GM12873 (cell line): ENCODE results near the gene ANKRD13B.

ENCODE experiments used
- TF ChIP-seq, protein P1 (sequence below): IDR thresholded peaks from 2 replicates; pipeline ENCODE4 v1.5.1; 2012; ENCODE audit warnings: low read depth, mild to moderate bottlenecking, moderate library complexity, low read length, control low read depth; ENCODE audit not compliant: insufficient read depth; ENCODE audit errors: missing control alignments

The ANKRD13B gene

DNA sequence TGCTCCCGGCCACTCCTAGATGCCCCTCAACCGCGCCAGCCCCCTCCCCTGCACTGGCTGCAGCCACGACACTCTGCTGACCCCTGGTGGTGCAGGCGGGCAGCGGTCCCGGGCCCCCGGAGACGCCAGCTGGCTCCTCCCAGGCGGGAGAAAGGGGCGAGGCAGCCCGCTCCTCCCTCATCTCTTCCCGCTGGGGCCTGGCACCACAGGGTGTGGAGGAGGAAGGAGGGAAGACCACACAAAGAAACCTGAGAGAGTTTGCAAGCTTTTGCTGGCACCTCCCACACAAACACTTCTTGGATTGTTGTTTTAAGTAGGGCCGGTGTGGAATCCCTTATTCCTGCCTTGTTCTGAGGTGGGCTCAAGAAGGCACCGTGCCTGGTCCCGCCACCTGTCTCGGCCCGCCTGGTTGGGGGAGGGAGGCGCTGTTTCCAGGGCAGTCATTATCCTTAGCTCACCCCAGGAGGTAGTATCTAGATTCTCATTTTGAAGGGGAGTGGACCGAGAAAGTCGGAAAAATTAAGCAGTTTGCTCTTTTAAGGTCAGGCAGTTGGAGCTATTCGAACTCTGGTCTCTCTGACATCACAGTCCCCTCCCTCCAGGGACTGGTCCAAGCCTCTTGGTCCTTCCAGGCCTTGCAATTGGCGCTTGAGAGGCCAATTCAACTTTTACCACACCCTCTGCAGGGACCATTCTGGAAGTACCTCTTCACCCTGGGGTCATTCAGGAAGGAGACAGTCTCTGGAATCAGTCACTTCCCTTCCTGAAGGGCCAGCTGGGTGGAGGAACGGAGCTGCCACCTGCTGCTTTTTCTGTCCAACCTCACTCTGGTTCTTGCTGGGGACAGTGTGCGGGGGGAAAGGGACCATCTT lies 959 bp upstream of the ANKRD13B start:
- TF ChIP-seq, protein P1, sequence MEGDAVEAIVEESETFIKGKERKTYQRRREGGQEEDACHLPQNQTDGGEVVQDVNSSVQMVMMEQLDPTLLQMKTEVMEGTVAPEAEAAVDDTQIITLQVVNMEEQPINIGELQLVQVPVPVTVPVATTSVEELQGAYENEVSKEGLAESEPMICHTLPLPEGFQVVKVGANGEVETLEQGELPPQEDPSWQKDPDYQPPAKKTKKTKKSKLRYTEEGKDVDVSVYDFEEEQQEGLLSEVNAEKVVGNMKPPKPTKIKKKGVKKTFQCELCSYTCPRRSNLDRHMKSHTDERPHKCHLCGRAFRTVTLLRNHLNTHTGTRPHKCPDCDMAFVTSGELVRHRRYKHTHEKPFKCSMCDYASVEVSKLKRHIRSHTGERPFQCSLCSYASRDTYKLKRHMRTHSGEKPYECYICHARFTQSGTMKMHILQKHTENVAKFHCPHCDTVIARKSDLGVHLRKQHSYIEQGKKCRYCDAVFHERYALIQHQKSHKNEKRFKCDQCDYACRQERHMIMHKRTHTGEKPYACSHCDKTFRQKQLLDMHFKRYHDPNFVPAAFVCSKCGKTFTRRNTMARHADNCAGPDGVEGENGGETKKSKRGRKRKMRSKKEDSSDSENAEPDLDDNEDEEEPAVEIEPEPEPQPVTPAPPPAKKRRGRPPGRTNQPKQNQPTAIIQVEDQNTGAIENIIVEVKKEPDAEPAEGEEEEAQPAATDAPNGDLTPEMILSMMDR: peak; percentile 94

- TF ChIP-seq, protein P1: peak; percentile 30
Measured at GRCh38 chr17:29593591-29594518, 923 bp downstream of the ANKRD13B start.

DNA sequence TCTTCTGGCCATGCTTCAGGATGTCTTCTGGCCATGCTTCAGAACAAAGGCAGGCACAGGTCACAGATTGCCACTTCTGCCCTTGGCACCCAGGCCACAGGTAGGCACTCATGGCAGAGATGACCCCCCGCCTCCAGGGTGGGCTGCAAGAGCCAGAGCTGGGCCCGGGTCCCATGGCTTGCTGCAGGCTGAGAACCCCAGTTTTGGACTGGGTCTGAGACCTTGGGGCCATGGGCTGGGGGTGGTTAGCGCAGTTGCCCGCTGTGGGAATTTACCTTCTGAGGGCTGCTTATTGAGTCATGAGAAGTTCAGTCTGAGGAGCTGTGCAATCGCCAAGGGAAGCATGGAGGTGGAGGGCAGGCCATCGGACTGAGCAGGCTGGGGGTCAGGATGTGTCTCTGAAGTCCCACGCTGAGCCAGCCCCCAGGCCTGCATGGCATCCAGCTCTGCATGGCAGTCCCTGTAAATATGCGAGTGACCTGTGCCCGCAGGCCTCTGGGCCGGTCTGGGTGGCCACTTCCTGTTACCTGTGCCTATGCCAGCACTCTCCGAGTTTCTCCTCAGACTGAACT lies 1.7 kb downstream of the ANKRD13B start:
- TF ChIP-seq, protein P1: no peak

DNA sequence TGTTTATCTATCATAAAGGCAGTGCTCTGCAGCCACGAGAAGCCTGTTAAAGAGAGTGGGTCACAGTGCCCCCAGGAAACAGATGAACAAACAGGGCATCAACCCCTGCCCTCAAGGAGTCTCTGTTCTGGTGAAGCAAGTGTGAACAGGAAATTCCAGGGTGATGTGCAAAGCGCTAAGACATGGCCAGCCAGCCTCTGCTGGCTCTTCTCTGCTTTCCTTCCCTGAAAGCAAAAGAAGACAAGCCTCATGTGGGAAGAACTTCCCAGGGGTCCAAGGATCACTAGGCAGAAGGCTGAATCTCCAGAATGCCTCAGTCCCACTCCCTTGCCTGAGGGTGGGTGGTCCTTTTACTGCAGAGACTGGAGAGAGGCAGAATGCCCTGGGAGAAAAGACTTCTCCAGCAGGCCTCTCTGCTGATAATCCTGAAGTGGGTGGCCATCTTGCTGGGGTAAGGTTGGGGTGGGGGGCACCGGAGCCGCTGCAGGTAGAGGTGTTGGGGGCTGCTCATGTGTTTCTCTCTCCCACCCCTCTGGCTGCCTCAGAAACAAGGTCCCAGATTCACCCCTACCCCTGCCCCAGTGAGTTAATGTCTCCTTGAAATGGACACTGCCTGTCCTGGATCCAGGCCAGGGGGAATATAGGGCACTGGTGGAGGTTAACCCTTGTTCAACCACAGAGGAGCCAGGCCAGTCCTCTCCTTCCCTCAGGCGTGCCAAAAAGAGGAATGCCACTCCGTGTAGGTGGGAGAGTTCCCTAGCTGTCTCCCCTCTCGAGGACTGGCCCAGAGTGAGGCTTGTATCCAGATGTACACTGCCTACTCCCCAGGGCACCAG lies 2.4 kb downstream of the ANKRD13B start:
- TF ChIP-seq, protein P1: no peak

DNA sequence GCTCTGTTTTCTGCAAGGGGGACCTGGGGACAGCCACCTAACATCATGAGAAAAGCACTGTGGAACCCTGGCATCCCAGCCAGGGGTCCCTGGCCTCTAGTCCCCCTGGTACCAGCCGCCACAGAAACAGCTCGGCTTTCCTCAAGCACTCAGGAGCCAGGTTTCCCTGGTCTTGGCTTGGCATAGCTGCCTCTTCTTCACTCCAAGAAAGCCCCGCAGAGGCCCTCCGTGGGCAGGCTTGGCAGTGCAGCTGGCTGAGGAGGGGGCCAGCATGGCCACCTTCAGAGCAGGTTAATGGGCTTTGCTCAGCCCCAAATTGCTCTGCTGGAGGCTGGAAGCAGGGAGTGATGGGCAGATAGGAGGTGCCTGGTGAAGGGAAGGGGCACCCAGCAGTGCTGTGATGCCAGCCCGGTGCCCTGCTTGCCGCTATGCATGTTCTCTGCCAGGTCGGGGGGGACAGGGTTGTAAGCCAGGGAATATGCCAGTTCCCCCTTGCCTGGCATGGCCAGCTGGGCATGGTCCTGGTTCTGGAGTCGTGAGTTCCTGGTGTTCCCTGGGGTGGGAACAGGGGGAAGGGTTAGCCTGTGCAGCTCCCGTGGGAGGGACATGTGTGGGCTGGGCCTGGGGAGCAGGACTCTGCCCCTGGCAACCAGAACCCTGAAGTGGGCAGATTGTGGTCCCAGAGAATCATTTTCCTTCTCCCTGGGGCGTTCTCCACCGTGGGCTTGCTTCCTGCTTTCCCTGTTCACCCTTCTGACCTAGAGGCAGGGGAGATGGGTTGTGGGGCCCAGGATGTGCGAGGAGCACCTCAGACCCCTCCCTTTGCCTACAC lies 3.2 kb downstream of the ANKRD13B start:
- TF ChIP-seq, protein P1: no peak

GRCh38 chr17:29596811-29597210 lies 3.9 kb downstream of the ANKRD13B start:
- TF ChIP-seq, protein P1: no peak
